MCF 10A (cell line): Measurements from ENCODE around the gene HECW1. TPM values are rescaled to one million over a fixed set of nuclear protein-coding genes. Genes with fewer than 3 reads are reported as not detected.

ENCODE experiments used
- BruUV-seq: library from RNA; stranded (reverse); fragments of 400-500 nt; replicated peaks from 2 replicates; lab custom pipeline; 2021; lab: Mats Ljungman, UMichigan
- CTCF ChIA-PET: fragments of 300-600 bp; sonication (Branson Sonifier 250); formaldehyde crosslinking; extraction: SDS; loops from one replicate; lab custom pipeline; 2021; ENCODE audit warnings: antibody characterized with exemption, inconsistent platforms; lab: Yijun Ruan, JAX
- POLR2A ChIA-PET: fragments of 300-600, 350-650 bp; sonication (Branson Sonifier 250); formaldehyde crosslinking; extraction: SDS; loops from one replicate; lab custom pipeline; 2020; ENCODE audit warnings: antibody characterized with exemption, inconsistent platforms; lab: Yijun Ruan, JAX
- DNase-seq: peaks from one replicate; pipeline ENCODE4 v3.0.0-alpha.2; 2018; ENCODE audit not compliant: unreplicated experiment
- H3K27ac Mint-ChIP-seq: one replicate; pipeline ENCODE4 v1.8.0; 2022; ENCODE audit warnings: mild to moderate bottlenecking, low read depth, mixed read lengths; ENCODE audit not compliant: unreplicated experiment
- H3K27me3 Mint-ChIP-seq: one replicate; pipeline ENCODE4 v1.8.0; 2022; ENCODE audit warnings: mixed read lengths; ENCODE audit not compliant: insufficient read depth, unreplicated experiment
- H3K36me3 Mint-ChIP-seq: one replicate; pipeline ENCODE4 v1.8.0; 2022; ENCODE audit warnings: mild to moderate bottlenecking, moderate library complexity, mixed read lengths; ENCODE audit not compliant: insufficient read depth, unreplicated experiment
- H3K4me1 Mint-ChIP-seq: one replicate; pipeline ENCODE4 v1.8.0; 2022; ENCODE audit warnings: mixed read lengths; ENCODE audit not compliant: insufficient read depth, unreplicated experiment
- H3K4me3 Mint-ChIP-seq: one replicate; pipeline ENCODE4 v1.8.0; 2022; ENCODE audit warnings: mild to moderate bottlenecking, moderate library complexity, mixed read lengths; ENCODE audit not compliant: unreplicated experiment
- H3K9me3 Mint-ChIP-seq: one replicate; pipeline ENCODE4 v1.8.0; 2022; ENCODE audit warnings: mixed read lengths; ENCODE audit not compliant: unreplicated experiment
- CTCF ChIP-seq: fragments of 200-600 bp; IDR thresholded peaks from one replicate; pipeline ENCODE4 v1.8.0; 2022; ENCODE audit warnings: antibody characterized with exemption, mild to moderate bottlenecking; ENCODE audit not compliant: unreplicated experiment
- intact Hi-C: fragments of 100-400 bp; cut with micrococcal nuclease; formaldehyde crosslinking; loops from 2 replicates; pipeline ENCODE4 v1.14.1; 2022
- total RNA-seq: library from RNA; stranded (reverse); gene quantifications from 2 replicates; pipeline ENCODE4 v1.2.3, GENCODE V29; 2022

Gene HECW1
- total RNA-seq, 1 experiment from 2014 or later, result not detected

- Mint-ChIP-seq H3K36me3 (no peaks in the 10 kb centered on the region), H3K9me3 (no peaks in the 10 kb centered on the region), H3K27ac (no peak overlapping the region), H3K27me3 (no peaks in the 10 kb centered on the region), H3K4me1 (peaks cover 10% of the 10 kb centered on the region), H3K4me3 (no peak overlapping the region)
- DNase-seq, result no peak
- intact Hi-C loops, result no loop called here
- TF ChIP-seq CTCF, result no peak
- ChIA-PET POLR2A (interaction anchor here (0.8 to 1.9 kb wide), 2 partner anchors 16 to 89 kb away, joined by 4 to 8 read pairs; no protein-coding TSS in a partner anchor), CTCF (interaction anchor here (0.7 to 1.5 kb wide), 4 partner anchors 20 to 220 kb away, joined by 3 to 5 read pairs (median 3); no protein-coding TSS in a partner anchor)
- BruUV-seq, result no TSS peak
Measured at GRCh38 chr7:43479543-43479942, 367.1 kb downstream of the HECW1 start.

- Mint-ChIP-seq H3K27ac (no peak overlapping the region), H3K4me1 (peaks cover 10% of the 10 kb centered on the region), H3K9me3 (no peaks in the 10 kb centered on the region), H3K27me3 (no peaks in the 10 kb centered on the region), H3K36me3 (no peaks in the 10 kb centered on the region), H3K4me3 (no peak overlapping the region)
- CTCF ChIA-PET, result interaction anchor here (1.5 kb wide), 1 partner anchor 21 kb away, joined by 5 read pairs; no protein-coding TSS in a partner anchor
- DNase-seq, result peak; percentile 42
- intact Hi-C loops, result no loop called here
- POLR2A ChIA-PET, result interaction anchor here (0.6 to 1.9 kb wide), 3 partner anchors 17 to 312 kb away, joined by 4 to 8 read pairs (median 4); no protein-coding TSS in a partner anchor
- TF ChIP-seq CTCF, result no peak
- no TSS peak for BruUV-seq
Measured at GRCh38 chr7:43480581-43480980, 368.1 kb downstream of the HECW1 start.

GRCh38 chr7:43481902-43482678 lies 369.6 kb downstream of the HECW1 start:
- TF ChIP-seq CTCF, result no peak
- peaks cover 10% of the 10 kb centered on the region for H3K4me1 Mint-ChIP-seq
- H3K36me3 Mint-ChIP-seq, result no peaks in the 10 kb centered on the region
- peak; percentile 41 for DNase-seq
- H3K27me3 Mint-ChIP-seq, result no peaks in the 10 kb centered on the region
- no TSS peak for BruUV-seq
- ChIA-PET CTCF (interaction anchor here (1.0 to 1.6 kb wide), 2 partner anchors 25 to 98 kb away, joined by 3 to 7 read pairs; no protein-coding TSS in a partner anchor), POLR2A (interaction anchor here (0.6 to 1.0 kb wide), 4 partner anchors 36 to 286 kb away, joined by 3 to 7 read pairs (median 4); no protein-coding TSS in a partner anchor)
- no peaks in the 10 kb centered on the region for H3K9me3 Mint-ChIP-seq
- intact Hi-C loops, result no loop called here
- H3K4me3 Mint-ChIP-seq, result no peak overlapping the region
- H3K27ac Mint-ChIP-seq, result peak overlapping the region; percentile 7

- ChIA-PET POLR2A (interaction anchor here (0.7 to 1.0 kb wide), 3 partner anchors 35 to 90 kb away, joined by 3 to 7 read pairs (median 4); no protein-coding TSS in a partner anchor), CTCF (interaction anchor here (1.3 kb wide), 1 partner anchor 27 kb away, joined by 3 read pairs; no protein-coding TSS in a partner anchor)
- Mint-ChIP-seq H3K4me1 (peaks cover 10% of the 10 kb centered on the region), H3K27ac (peak overlapping the region; percentile 7), H3K4me3 (no peak overlapping the region), H3K36me3 (no peaks in the 10 kb centered on the region), H3K27me3 (no peaks in the 10 kb centered on the region), H3K9me3 (no peaks in the 10 kb centered on the region)
- DNase-seq, result no peak
- no peak for TF ChIP-seq CTCF
- BruUV-seq, result no TSS peak
- intact Hi-C loops, result no loop called here
Measured at GRCh38 chr7:43482679-43483252, 370.3 kb downstream of the HECW1 start.
